HEK293 (cell line): ENCODE data around the gene CD101.

ENCODE experiments used
- KLF8 ChIP-seq: fragments of 450-650 bp; formaldehyde crosslinking; IDR thresholded peaks from 2 replicates; pipeline ENCODE4 v1.5.1; 2016; ENCODE audit warnings: missing biosample characterization, missing genetic modification characterization
- MYNN ChIP-seq: fragments of 450-650 bp; formaldehyde crosslinking; IDR thresholded peaks from 2 replicates; pipeline ENCODE4 v1.5.1; 2016; ENCODE audit warnings: missing biosample characterization, missing genetic modification characterization, borderline replicate concordance
- ZBTB8A ChIP-seq: fragments of 450-650 bp; formaldehyde crosslinking; IDR thresholded peaks from 2 replicates; pipeline ENCODE4 v1.5.1; 2016; ENCODE audit warnings: missing biosample characterization, missing genetic modification characterization
- ZNF701 ChIP-seq: fragments of 450-650 bp; formaldehyde crosslinking; IDR thresholded peaks from 2 replicates; pipeline ENCODE4 v1.5.1; 2016; ENCODE audit warnings: missing biosample characterization, missing genetic modification characterization
- ZNF76 ChIP-seq: fragments of 450-650 bp; formaldehyde crosslinking; IDR thresholded peaks from 2 replicates; pipeline ENCODE4; 2016; ENCODE audit warnings: low read depth, missing biosample characterization, missing genetic modification characterization, borderline replicate concordance
- ZNF792 ChIP-seq: fragments of 450-650 bp; formaldehyde crosslinking; IDR thresholded peaks from 2 replicates; pipeline ENCODE4 v1.5.1; 2016; ENCODE audit warnings: missing biosample characterization, missing genetic modification characterization
- ZSCAN18 ChIP-seq: fragments of 450-650 bp; formaldehyde crosslinking; IDR thresholded peaks from 2 replicates; pipeline ENCODE4 v1.5.1; 2016; ENCODE audit warnings: missing biosample characterization, missing genetic modification characterization
- TF ChIP-seq, protein P1 (sequence below): fragments of 450-650 bp; formaldehyde crosslinking; IDR thresholded peaks from 2 replicates; pipeline ENCODE4 v1.5.1; 2016; ENCODE audit warnings: missing biosample characterization, missing genetic modification characterization

DNA sequence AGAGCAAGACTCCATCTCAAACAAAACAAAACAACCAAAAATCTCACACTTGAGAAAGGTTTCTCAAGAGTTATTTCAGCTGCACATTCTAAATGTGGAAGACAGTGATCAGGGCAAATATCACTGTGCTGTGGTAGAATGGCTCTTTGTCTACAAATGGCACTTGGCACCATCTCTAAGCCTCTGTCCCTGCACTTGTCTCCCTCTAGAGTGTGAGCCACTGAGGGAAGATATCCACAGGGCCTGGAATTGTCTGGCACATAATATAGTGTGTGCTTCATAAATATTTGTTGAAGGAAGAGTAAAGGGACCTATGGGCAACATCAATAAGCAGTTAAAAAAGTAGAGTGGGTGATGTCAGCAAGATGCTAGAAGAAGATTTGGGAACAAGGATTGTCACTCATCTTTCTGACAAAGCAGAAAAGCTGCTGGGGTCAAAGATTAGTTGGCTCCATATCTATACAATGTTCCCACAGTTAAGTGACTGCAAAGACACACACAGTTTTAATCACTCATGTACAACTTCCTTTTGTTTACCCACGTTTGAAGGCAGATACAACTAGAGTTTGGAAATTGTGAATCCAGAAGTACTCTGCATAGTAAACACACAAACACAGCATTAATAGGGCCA lies 19.1 kb downstream of the CD101 start:
- TF ChIP-seq ZNF701 (tag by site-specific recombination) (no peak), ZNF792 (no peak), ZNF76 (tag by site-specific recombination) (no peak), ZBTB8A (tag by site-specific recombination) (no peak), ZSCAN18 (tag by site-specific recombination) (no peak), MYNN (tag by site-specific recombination) (no peak), KLF8 (tag by site-specific recombination) (no peak)
- TF ChIP-seq, protein P1, sequence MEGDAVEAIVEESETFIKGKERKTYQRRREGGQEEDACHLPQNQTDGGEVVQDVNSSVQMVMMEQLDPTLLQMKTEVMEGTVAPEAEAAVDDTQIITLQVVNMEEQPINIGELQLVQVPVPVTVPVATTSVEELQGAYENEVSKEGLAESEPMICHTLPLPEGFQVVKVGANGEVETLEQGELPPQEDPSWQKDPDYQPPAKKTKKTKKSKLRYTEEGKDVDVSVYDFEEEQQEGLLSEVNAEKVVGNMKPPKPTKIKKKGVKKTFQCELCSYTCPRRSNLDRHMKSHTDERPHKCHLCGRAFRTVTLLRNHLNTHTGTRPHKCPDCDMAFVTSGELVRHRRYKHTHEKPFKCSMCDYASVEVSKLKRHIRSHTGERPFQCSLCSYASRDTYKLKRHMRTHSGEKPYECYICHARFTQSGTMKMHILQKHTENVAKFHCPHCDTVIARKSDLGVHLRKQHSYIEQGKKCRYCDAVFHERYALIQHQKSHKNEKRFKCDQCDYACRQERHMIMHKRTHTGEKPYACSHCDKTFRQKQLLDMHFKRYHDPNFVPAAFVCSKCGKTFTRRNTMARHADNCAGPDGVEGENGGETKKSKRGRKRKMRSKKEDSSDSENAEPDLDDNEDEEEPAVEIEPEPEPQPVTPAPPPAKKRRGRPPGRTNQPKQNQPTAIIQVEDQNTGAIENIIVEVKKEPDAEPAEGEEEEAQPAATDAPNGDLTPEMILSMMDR, result no peak
